PC-3 (cell line): ENCODE measurements around the gene ROCK2. TPM values are rescaled to one million over a fixed set of nuclear protein-coding genes. Genes with fewer than 3 reads are reported as not detected.

Experiments used
- ATAC-seq: fragments of 200-7000 bp; cut with Tn5 transposase; 2 replicates; pipeline ENCODE4 v1.9.1; 2020; ENCODE audit warnings: mild to moderate bottlenecking, moderate library complexity
- BruUV-seq: library from RNA; stranded (reverse); fragments of 400-500 nt; replicated peaks from 2 replicates; lab custom pipeline; 2021; lab: Mats Ljungman, UMichigan
- CTCF ChIA-PET: fragments of 300-600 bp; sonication (Branson Sonifier 250); formaldehyde crosslinking; loops from one replicate; lab custom pipeline; 2022; ENCODE audit warnings: antibody characterized with exemption; lab: Charles Lee
- POLR2A ChIA-PET: fragments of 300-600 bp; sonication (Branson Sonifier 250); formaldehyde crosslinking; loops from one replicate; lab custom pipeline; 2022; ENCODE audit warnings: antibody characterized with exemption; ENCODE audit not compliant: unreplicated experiment; lab: Charles Lee
- DNase-seq: peaks from one replicate; pipeline ENCODE4 v3.0.0-alpha.2; 2015
- H2AFZ ChIP-seq: fragments of 300-600 bp; sonication (generic); 2 replicates; pipeline ENCODE4 v1.6.0; 2016; ENCODE audit warnings: antibody characterized with exemption, low read length
- H3F3A ChIP-seq: fragments of 300-600 bp; sonication (generic); one replicate; pipeline ENCODE4 v1.6.0; 2017; ENCODE audit warnings: antibody characterized with exemption, low read length, control low read depth, mild to moderate bottlenecking; ENCODE audit not compliant: unreplicated experiment
- H3K27ac ChIP-seq: fragments of 300-600 bp; sonication (generic); 2 replicates; pipeline ENCODE4 v1.5.1; 2016; ENCODE audit warnings: mild to moderate bottlenecking, low read length
- H3K27me3 ChIP-seq: fragments of 300-600 bp; sonication (generic); 2 replicates; pipeline ENCODE4 v1.6.1; 2016; ENCODE audit warnings: low read length, mixed read lengths
- H3K36me3 ChIP-seq: fragments of 300-600 bp; sonication (generic); 2 replicates; pipeline ENCODE4 v1.6.1; 2016; ENCODE audit warnings: low read depth, mixed run types, low read length, mixed read lengths
- H3K4me1 ChIP-seq: fragments of 300-600 bp; sonication (generic); 2 replicates; pipeline ENCODE4 v1.5.1; 2016; ENCODE audit warnings: low read length; ENCODE audit not compliant: insufficient read depth
- H3K4me2 ChIP-seq: fragments of 300-600 bp; sonication (generic); 2 replicates; pipeline ENCODE4 v1.6.0; 2016; ENCODE audit warnings: low read length
- H3K4me3 ChIP-seq: fragments of 300-600 bp; sonication (generic); 2 replicates; pipeline ENCODE4 v1.5.1; 2016; ENCODE audit warnings: mild to moderate bottlenecking, low read length, mixed read lengths
- H3K79me2 ChIP-seq: fragments of 300-600 bp; sonication (generic); 2 replicates; pipeline ENCODE4 v1.6.1; 2017; ENCODE audit warnings: low read length, mixed read lengths
- H3K9ac ChIP-seq: fragments of 300-600 bp; sonication (generic); 2 replicates; pipeline ENCODE4 v1.6.0; 2016; ENCODE audit warnings: mild to moderate bottlenecking, low read length
- H3K9me2 ChIP-seq: fragments of 300-600 bp; sonication (generic); replicated peaks from 2 replicates; pipeline ENCODE4 v1.6.1; 2016; ENCODE audit warnings: mixed run types, low read length, mixed read lengths
- H3K9me3 ChIP-seq: fragments of 300-600 bp; sonication (generic); 2 replicates; pipeline ENCODE4 v1.6.1; 2016; ENCODE audit warnings: low read length, mixed read lengths
- H4K20me1 ChIP-seq: fragments of 300-600 bp; sonication (generic); 2 replicates; pipeline ENCODE4 v1.6.1; 2016; ENCODE audit warnings: low read length, mixed read lengths
- EZH2 ChIP-seq: fragments of 300-600 bp; sonication (generic); IDR thresholded peaks from one replicate; pipeline ENCODE4 v1.6.1; 2017; ENCODE audit warnings: antibody characterized with exemption, mild to moderate bottlenecking, low read length; ENCODE audit not compliant: unreplicated experiment
- EZH2phosphoT487 ChIP-seq: fragments of 300-600 bp; sonication (generic); IDR thresholded peaks from 2 replicates; pipeline ENCODE4 v1.6.1; 2018; ENCODE audit warnings: mild to moderate bottlenecking, antibody characterized with exemption, low read length, borderline replicate concordance
- intact Hi-C: fragments of 100-400 bp; cut with micrococcal nuclease; formaldehyde crosslinking; loops from 2 replicates; pipeline ENCODE4 v1.9.0; 2023
- total RNA-seq: library from RNA; depleted of rRNA; stranded (reverse); fragments of >200 nt; gene quantifications from 2 replicates; pipeline ENCODE4 v1.2.3, GENCODE V29; 2014
- TF ChIP-seq, protein P1 (sequence below): fragments of 300-600 bp; sonication (generic); conservative IDR thresholded peaks from 2 replicates; pipeline ENCODE4 v1.5.1; 2017; ENCODE audit warnings: antibody characterized with exemption, low read depth, mild to moderate bottlenecking, low read length

Gene ROCK2
- total RNA-seq, 1 experiment from 2014 or later, result 35.3 TPM

DNA sequence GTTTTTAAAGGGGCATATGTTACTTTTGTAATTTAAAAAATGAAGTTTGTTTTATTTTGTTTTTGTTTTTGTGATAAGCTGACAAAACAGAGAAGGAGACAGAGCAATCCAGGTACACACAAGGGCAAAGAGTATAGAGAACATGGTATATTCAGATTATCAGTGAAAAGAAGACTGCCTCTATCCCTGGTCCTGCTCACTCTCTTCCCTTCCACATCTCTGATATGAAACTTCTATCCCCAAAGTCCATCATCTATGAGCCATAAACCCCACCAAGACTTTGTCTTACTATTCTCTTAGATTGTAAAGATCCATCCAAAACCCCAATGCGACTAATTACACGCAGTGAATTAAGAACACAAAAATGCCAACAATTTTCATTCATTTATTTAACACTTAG lies 16.6 kb downstream of the ROCK2 start:
- ChIA-PET POLR2A (interaction anchor here (0.6 kb wide), 1 partner anchor 12 kb away, joined by 10 read pairs; no protein-coding TSS in a partner anchor), CTCF (no interaction called here)
- Histone ChIP-seq H3K9me2 (no peaks in the 10 kb centered on the region), H4K20me1 (peaks cover 75% of the 10 kb centered on the region), H2AFZ (no peak overlapping the region), H3K27ac (no peak overlapping the region), H3K79me2 (peaks cover 91% of the 10 kb centered on the region), H3K4me3 (no peak overlapping the region), H3K36me3 (no peaks in the 10 kb centered on the region), H3K9me3 (no peaks in the 10 kb centered on the region), H3K4me2 (no peak overlapping the region), H3K4me1 (peaks cover 11% of the 10 kb centered on the region), H3F3A (peaks cover 5% of the 10 kb centered on the region), H3K9ac (no peak overlapping the region), H3K27me3 (no peaks in the 10 kb centered on the region)
- TF ChIP-seq EZH2, result no peak
- no peak for TF ChIP-seq EZH2phosphoT487
- TF ChIP-seq, protein P1, sequence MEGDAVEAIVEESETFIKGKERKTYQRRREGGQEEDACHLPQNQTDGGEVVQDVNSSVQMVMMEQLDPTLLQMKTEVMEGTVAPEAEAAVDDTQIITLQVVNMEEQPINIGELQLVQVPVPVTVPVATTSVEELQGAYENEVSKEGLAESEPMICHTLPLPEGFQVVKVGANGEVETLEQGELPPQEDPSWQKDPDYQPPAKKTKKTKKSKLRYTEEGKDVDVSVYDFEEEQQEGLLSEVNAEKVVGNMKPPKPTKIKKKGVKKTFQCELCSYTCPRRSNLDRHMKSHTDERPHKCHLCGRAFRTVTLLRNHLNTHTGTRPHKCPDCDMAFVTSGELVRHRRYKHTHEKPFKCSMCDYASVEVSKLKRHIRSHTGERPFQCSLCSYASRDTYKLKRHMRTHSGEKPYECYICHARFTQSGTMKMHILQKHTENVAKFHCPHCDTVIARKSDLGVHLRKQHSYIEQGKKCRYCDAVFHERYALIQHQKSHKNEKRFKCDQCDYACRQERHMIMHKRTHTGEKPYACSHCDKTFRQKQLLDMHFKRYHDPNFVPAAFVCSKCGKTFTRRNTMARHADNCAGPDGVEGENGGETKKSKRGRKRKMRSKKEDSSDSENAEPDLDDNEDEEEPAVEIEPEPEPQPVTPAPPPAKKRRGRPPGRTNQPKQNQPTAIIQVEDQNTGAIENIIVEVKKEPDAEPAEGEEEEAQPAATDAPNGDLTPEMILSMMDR, result no peak
- BruUV-seq, result no TSS peak
- DNase-seq (no peak), ATAC-seq (no peak)
- intact Hi-C loops, result no loop called here

DNA sequence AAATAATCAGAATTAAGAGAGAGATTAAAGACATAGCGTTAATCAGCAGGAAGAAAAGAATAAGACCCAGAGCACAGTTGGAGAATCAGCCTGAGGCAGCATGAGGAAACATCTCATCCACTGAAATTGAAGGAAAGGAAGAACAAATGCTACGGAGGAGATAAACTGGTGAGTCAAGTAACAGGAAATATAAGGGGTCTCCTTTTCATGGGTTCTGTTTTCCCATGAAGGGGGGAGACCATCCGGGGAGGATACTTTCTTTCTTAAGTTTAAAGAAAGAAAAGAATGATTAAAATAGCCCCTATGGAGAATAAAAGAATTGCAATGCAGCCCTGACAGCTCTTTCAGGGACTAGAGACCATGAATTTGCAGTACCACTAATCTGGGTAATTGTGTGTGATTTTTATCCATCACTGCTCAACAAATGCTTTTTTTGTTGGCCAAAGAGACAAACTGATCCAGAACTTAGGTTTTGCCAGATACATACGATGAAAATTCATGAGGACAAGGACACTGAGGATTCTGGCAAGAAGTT lies 17.7 kb downstream of the ROCK2 start:
- no peak overlapping the region for H3K4me2 ChIP-seq
- peaks cover 5% of the 10 kb centered on the region for H3F3A ChIP-seq
- H3K27me3 ChIP-seq, result no peaks in the 10 kb centered on the region
- POLR2A ChIA-PET, result no interaction called here
- H4K20me1 ChIP-seq, result peaks cover 78% of the 10 kb centered on the region
- no peak overlapping the region for H2AFZ ChIP-seq
- BruUV-seq, result no TSS peak
- TF ChIP-seq, protein P1, result no peak
- TF ChIP-seq EZH2 (no peak), EZH2phosphoT487 (no peak)
- H3K9ac ChIP-seq, result no peak overlapping the region
- no peaks in the 10 kb centered on the region for H3K9me3 ChIP-seq
- intact Hi-C loops, result no loop called here
- CTCF ChIA-PET, result no interaction called here
- H3K4me1 ChIP-seq, result peaks cover 11% of the 10 kb centered on the region
- H3K4me3 ChIP-seq, result no peak overlapping the region
- peaks cover 91% of the 10 kb centered on the region for H3K79me2 ChIP-seq
- ATAC-seq, result no peak
- no peak for DNase-seq
- no peaks in the 10 kb centered on the region for H3K36me3 ChIP-seq
- no peaks in the 10 kb centered on the region for H3K9me2 ChIP-seq
- H3K27ac ChIP-seq, result no peak overlapping the region

DNA sequence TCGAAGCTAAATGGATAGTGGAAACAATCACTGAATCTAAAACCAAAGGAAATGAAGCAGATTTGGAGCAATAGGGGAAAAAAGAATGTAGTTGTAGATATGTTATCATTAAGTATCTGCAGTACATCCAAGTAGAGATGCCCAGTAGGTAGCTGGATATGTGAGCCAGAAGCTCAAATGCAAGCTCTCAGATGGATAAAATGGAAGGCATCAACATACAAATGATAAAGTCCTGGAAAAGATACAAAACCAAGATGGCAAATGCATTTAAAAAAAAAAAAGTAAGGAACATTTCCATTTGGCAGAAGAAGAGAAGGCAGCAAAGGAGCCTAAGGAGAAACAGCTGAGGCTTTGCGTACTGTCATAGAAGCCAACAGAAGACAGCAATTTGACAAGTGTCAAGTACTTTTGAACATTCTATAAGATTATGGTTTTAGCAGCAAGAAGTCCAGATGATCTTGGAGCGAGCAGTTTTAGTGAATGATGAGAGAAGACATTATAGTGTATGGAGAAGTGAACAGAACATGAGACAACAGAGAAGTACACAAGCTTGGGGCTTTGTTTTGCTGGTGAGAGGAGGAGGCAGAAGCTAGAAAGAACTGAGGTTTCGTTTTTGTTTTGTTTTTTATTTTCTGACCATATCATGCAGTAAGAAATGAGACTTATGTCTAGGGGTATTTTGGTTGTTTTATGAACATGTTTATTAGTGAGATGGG lies 18.3 kb downstream of the ROCK2 start:
- no peak overlapping the region for H3K27ac ChIP-seq
- H3K9ac ChIP-seq, result no peak overlapping the region
- ChIA-PET POLR2A (interaction anchor here (0.5 kb wide), 1 partner anchor 139 kb away, joined by 3 read pairs; no protein-coding TSS in a partner anchor), CTCF (interaction anchor here (1.0 kb wide), 1 partner anchor 152 kb away, joined by 4 read pairs; no protein-coding TSS in a partner anchor)
- H3K4me3 ChIP-seq, result no peak overlapping the region
- H3K4me1 ChIP-seq, result peaks cover 11% of the 10 kb centered on the region
- H3K79me2 ChIP-seq, result peaks cover 91% of the 10 kb centered on the region
- H3K36me3 ChIP-seq, result no peaks in the 10 kb centered on the region
- TF ChIP-seq, protein P1, result no peak
- TF ChIP-seq EZH2 (no peak), EZH2phosphoT487 (no peak)
- H3K9me2 ChIP-seq, result no peaks in the 10 kb centered on the region
- H3K4me2 ChIP-seq, result no peak overlapping the region
- H3K27me3 ChIP-seq, result no peaks in the 10 kb centered on the region
- DNase-seq (no peak), ATAC-seq (no peak)
- H3K9me3 ChIP-seq, result no peaks in the 10 kb centered on the region
- H4K20me1 ChIP-seq, result peaks cover 82% of the 10 kb centered on the region
- H2AFZ ChIP-seq, result no peak overlapping the region
- H3F3A ChIP-seq, result peaks cover 5% of the 10 kb centered on the region
- intact Hi-C loops, result no loop called here
- no TSS peak for BruUV-seq
